Aorta (tissue), 5 donors: ENCODE measurements around the gene LSAMP. TPM values are rescaled to one million over a fixed set of nuclear protein-coding genes. Genes with fewer than 3 reads are reported as not detected.
A peak's percentile ranks its signal among the peaks of the same experiment; 100 is the strongest.
"Not testable (repeated sequence)": the region's sequence is repeated elsewhere in the genome, so short reads cannot be mapped to it uniquely, and the experiment has no call there.

Source experiments
- ATAC-seq: fragments of 200-7000 bp; cut with Tn5 transposase; one replicate; pipeline ENCODE4 v1.9.1; 2022; ENCODE audit warnings: moderate library complexity; ENCODE audit not compliant: low FRiP score
- DNase-seq, 2 donors: peaks; one replicate each; pipeline ENCODE4 v3.0.0-alpha.2; 2020
- H3K27ac ChIP-seq, 2 donors: one replicate each; pipeline ENCODE4 v1.5.1; 2013; ENCODE audit warnings: low read length in 2 of 2, mild to moderate bottlenecking in 2 of 2, moderate library complexity in 2 of 2, control low read depth in 1 of 2, inconsistent platforms in 1 of 2, low read depth in 1 of 2
- H3K27me3 ChIP-seq, 2 donors: one replicate each; pipeline ENCODE4 v1.6.1; 2013; ENCODE audit warnings: control low read depth in 1 of 2, low read length in 1 of 2, mild to moderate bottlenecking in 1 of 2, moderate library complexity in 1 of 2; ENCODE audit not compliant: insufficient read depth in 2 of 2, control insufficient read depth in 1 of 2
- H3K36me3 ChIP-seq, 2 donors: one replicate each; pipeline ENCODE4 v1.6.1; 2013; ENCODE audit warnings: control low read depth in 1 of 2, low read length in 1 of 2, mild to moderate bottlenecking in 1 of 2; ENCODE audit not compliant: insufficient read depth in 2 of 2, control insufficient read depth in 1 of 2
- H3K4me1 ChIP-seq, 2 donors: one replicate each; pipeline ENCODE4 v1.6.1; 2013; ENCODE audit warnings: low read length in 2 of 2, control low read depth in 1 of 2, mild to moderate bottlenecking in 1 of 2, moderate library complexity in 1 of 2; ENCODE audit not compliant: insufficient read depth in 2 of 2, control insufficient read depth in 1 of 2
- H3K4me3 ChIP-seq, 2 donors: one replicate each; pipeline ENCODE4 v1.5.1; 2013; ENCODE audit warnings: low read length in 2 of 2, control low read depth in 1 of 2, mild to moderate bottlenecking in 1 of 2
- H3K9me3 ChIP-seq: one replicate; pipeline ENCODE4 v1.6.1; 2013; ENCODE audit warnings: mild to moderate bottlenecking, low read length; ENCODE audit not compliant: control insufficient read depth
- WGBS, 2 donors: extraction: QIAGEN DNeasy Blood & Tissue Kit; methylation state at CpG; one replicate each; pipeline ENCODE4 v1.1.7; 2013; 5-methylcytosine and 5-hydroxymethylcytosine counted together
- intact Hi-C, 2 donors: fragments of 100-400 bp; cut with DNase I; formaldehyde crosslinking; loops; one replicate each; pipeline versions ENCODE4 v1.14.2 to v1.15.0; 2022
- polyA plus RNA-seq, 2 donors: library from polyadenylated mRNA; stranded (reverse); fragments of 200-250 nt; gene quantifications; one replicate each; pipeline ENCODE4 v1.2.3, GENCODE V29; 2013
- total RNA-seq, 2 donors: library from RNA; stranded (reverse); fragmentation: NEBNext Ultra II Directional; extraction: Animal tissue kit (Norgen Biotek cat#: 25700); gene quantifications; one replicate each; pipeline ENCODE4 v1.2.1, GENCODE V29; 2021
- donor health status: healthy with polysubstance abuse.
- donor health status: Bipolar disorder and iron deficiency.
- donor health status: DM: no; HTN: no; CAD: no.
- donor health status: DM: no; HTN: no; CAD: no.
- donor health status: DM: yes; HTN: yes; CAD: no.

LSAMP gene
- total and polyA plus RNA-seq, 4 donors = 0.38 to 7.8 (median 0.88) TPM; not detected in 1

- ATAC-seq (no peak), DNase-seq (no peak)
- 58 to 62% methylated on average over 4 of the region's 4 CpGs for WGBS, 2 donors
- Histone ChIP-seq H3K4me3 (no peak overlapping the region), H3K27me3 (no peaks in the 10 kb centered on the region), H3K36me3 (no peaks in the 10 kb centered on the region), H3K4me1 (no peaks in the 10 kb centered on the region), H3K27ac (no peak overlapping the region), H3K9me3 (no peaks in the 10 kb centered on the region)
- intact Hi-C loops = no loop called here
Measured at GRCh38 chr3:115800489-115801075, 644.7 kb downstream of the LSAMP start.

- H3K27ac ChIP-seq, DNase-seq, H3K27me3 ChIP-seq, intact Hi-C loops, H3K4me1 ChIP-seq, ATAC-seq, H3K36me3 ChIP-seq, H3K9me3 ChIP-seq, H3K4me3 ChIP-seq: not testable (repeated sequence)
- WGBS, 2 donors = 89 to 95% methylated on average over 7 of the region's 7 CpGs
Measured at GRCh38 chr3:115800065-115800464, 645.2 kb downstream of the LSAMP start.

GRCh38 chr3:115792206-115792955, 652.9 kb downstream of the LSAMP start:
- Histone ChIP-seq H3K27me3 (no peaks in the 10 kb centered on the region), H3K4me1 (no peaks in the 10 kb centered on the region), H3K27ac (no peak overlapping the region), H3K9me3 (no peaks in the 10 kb centered on the region), H3K4me3 (no peak overlapping the region), H3K36me3 (no peaks in the 10 kb centered on the region)
- intact Hi-C loops = no loop called here
- no peak for DNase-seq
- WGBS, 2 donors = 62% methylated on average over 6 of the region's 6 CpGs
- ATAC-seq = no peak

GRCh38 chr3:115791271-115792153, 653.8 kb downstream of the LSAMP start:
- DNase-seq, H3K4me1 ChIP-seq, H3K27ac ChIP-seq, intact Hi-C loops, H3K36me3 ChIP-seq, H3K27me3 ChIP-seq, ATAC-seq, H3K4me3 ChIP-seq, H3K9me3 ChIP-seq: not testable (repeated sequence)
- 88 to 91% methylated on average over 49 to 55 of the region's 55 CpGs for WGBS, 2 donors

GRCh38 chr3:115790759-115791158, 654.5 kb downstream of the LSAMP start:
- intact Hi-C loops = no loop called here
- ATAC-seq = peak; percentile 44
- 57 to 68% methylated on average over 3 of the region's 3 CpGs for WGBS, 2 donors

GRCh38 chr3:115789481-115789880, 655.8 kb downstream of the LSAMP start:
- Histone ChIP-seq H3K9me3 (no peaks in the 10 kb centered on the region), H3K27ac (no peak overlapping the region), H3K4me3 (no peak overlapping the region), H3K4me1 (no peaks in the 10 kb centered on the region), H3K36me3 (no peaks in the 10 kb centered on the region), H3K27me3 (no peaks in the 10 kb centered on the region)
- WGBS, 2 donors = 86 to 93% methylated on average over 4 of the region's 4 CpGs
- intact Hi-C loops = loop anchor here in 1 of 2 donors (10.0 kb wide), 1 partner anchor 575 kb away; no protein-coding TSS in a partner anchor
- no peak for DNase-seq
- no peak for ATAC-seq

More at GRCh38 chr3:115790759-115791158, 654.5 kb downstream of the LSAMP start:
- no peaks in the 10 kb centered on the region for H3K27me3 ChIP-seq
- DNase-seq = peak in 1 of 2 donors; percentile 44
- H3K4me3 ChIP-seq = no peak overlapping the region
- H3K4me1 ChIP-seq = no peaks in the 10 kb centered on the region
- H3K36me3 ChIP-seq = no peaks in the 10 kb centered on the region
- no peak overlapping the region for H3K27ac ChIP-seq
- H3K9me3 ChIP-seq = no peaks in the 10 kb centered on the region

- DNase-seq = no peak
- no peaks in the 10 kb centered on the region for H3K9me3 ChIP-seq
- no peaks in the 10 kb centered on the region for H3K36me3 ChIP-seq
- H3K4me1 ChIP-seq = no peaks in the 10 kb centered on the region
- no peak overlapping the region for H3K27ac ChIP-seq
- 50 to 59% methylated on average over 4 of the region's 4 CpGs for WGBS, 2 donors
- ATAC-seq = no peak
- no peak overlapping the region for H3K4me3 ChIP-seq
- intact Hi-C loops = loop anchor here in 1 of 2 donors (10.0 kb wide), 1 partner anchor 574 kb away; no protein-coding TSS in a partner anchor
- H3K27me3 ChIP-seq = no peaks in the 10 kb centered on the region
Measured at GRCh38 chr3:115788921-115789470, 656.3 kb downstream of the LSAMP start.

- Histone ChIP-seq H3K36me3 (no peaks in the 10 kb centered on the region), H3K4me3 (no peak overlapping the region), H3K27ac (no peak overlapping the region), H3K27me3 (no peaks in the 10 kb centered on the region), H3K9me3 (no peaks in the 10 kb centered on the region), H3K4me1 (no peaks in the 10 kb centered on the region)
- DNase-seq (no peak), ATAC-seq (no peak)
- WGBS, 2 donors = 94 to 96% methylated on average over 2 of the region's 2 CpGs
- intact Hi-C loops = loop anchor here in 1 of 2 donors (10.0 kb wide), 1 partner anchor 573 kb away; no protein-coding TSS in a partner anchor
Measured at GRCh38 chr3:115787818-115788217, 657.5 kb downstream of the LSAMP start.
